Fibroblast of skin of left biceps (primary cell): ENCODE data around the gene UBL7.

Source experiments
- DNase-seq, 2 experiments: peaks; one replicate each; pipeline ENCODE4 v3.0.0-alpha.2; 2013; ENCODE audit warnings: low read depth in 2 of 2

Gene UBL7

DNA sequence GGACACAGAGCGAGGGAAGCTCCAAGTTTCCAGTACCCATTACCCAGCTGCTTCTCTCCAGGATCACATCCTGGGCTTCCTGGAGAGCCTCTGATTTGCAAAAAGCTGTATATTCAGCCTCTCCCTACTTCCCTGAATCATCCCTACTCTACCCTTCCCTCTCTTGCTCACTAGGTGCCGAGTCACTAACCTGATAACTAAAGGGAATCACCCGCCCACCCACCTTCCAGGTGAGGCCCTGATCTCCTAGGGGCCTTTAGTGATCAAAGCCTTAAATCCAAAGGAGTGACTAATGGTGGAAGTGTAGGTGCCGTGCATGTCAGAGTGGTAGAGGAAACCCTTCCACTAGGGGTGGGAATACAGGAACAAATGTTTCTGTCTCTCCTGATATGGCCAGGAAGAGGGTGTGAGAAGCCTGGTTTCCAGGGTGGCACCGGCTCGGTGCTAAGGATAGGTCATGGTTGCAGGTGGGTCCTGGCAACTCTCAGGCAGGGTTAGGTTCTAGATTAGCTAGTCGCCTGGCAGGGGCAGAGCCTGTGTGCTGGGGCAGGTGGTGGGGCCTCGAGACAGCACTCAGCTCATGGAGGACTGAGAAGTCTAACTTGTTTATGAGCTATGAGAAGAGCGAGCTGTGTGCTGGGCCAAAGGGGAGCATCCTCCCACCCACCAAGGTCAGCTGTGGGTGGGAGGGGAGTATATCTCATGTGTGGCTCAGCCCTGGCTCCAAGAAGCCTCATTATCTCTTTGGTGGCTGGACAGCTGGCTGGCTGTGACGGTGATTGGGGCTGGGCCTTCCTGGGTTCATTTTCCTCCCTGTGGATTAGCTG lies 37.3 kb downstream of the UBL7 start:
- no peak for DNase-seq

GRCh38 chr15:74422652-74423430 lies 38.1 kb downstream of the UBL7 start:
- no peak for DNase-seq

DNA sequence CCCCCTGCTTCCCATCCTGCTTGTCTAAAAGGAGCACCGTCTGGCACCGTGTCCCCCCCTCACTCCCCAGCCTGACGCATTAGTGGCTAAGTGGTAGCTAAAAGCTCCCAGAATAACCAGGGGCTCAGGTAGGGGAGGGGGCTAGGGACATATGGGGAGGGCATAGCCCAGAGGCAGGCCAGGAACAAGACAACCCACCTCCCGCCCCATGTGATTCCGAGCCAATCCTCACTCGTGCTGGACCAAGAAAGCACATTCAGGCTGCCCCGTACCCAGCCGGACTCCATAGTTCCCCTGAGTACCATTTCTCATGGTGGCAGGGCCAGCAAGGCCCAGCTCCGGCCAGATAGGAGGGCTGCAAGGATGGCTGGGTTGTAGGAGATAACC lies 38.7 kb downstream of the UBL7 start:
- DNase-seq, result no peak

GRCh38 chr15:74421302-74422245 lies 39.4 kb downstream of the UBL7 start:
- no peak for DNase-seq

GRCh38 chr15:74420193-74420905 lies 40.6 kb downstream of the UBL7 start:
- no peak for DNase-seq

DNA sequence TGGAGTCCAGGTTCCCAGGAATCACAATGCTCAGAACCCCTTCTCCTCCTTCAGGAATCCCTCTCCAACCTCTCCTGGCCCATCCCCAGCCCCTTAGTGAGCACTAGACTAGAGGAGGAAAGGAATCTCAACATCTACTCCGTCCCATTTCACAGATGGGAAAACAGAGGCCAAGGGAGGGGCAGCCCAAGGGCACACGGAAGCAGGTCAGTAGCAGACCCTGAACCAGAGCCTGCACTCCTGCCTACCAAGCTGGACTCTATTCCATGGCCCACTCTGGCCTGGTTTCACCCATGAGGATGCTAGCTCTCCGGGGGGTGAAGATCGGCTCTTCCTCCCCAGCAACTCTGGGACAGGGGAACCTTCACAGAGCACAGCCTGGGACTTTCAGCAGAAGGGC lies 41.5 kb downstream of the UBL7 start:
- DNase-seq, result no peak

- no peak for DNase-seq
Measured at GRCh38 chr15:74418575-74419338, 42.2 kb downstream of the UBL7 start.

DNA sequence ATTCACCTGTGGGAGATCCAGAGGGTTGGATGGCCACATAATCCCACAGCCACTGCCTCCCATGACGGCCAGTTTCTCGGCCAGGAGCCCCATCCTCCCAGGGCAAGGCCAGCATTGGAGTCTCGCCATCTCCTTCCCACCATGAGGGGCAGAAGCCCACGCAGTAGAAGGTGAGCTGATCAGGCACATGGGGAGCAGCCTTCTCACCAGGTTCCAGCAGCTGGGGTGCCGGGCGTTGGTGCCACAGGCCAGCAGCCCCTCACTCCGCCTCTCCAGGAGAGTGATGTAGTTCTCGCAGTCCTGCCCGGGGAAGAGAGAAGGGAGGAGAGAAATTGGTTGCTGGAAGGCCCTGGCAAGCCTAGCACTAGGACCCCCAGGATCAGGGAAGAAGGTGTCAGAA lies 43.3 kb downstream of the UBL7 start:
- DNase-seq, result no peak

GRCh38 chr15:74417225-74417624 lies 43.7 kb downstream of the UBL7 start:
- DNase-seq, result no peak

DNA sequence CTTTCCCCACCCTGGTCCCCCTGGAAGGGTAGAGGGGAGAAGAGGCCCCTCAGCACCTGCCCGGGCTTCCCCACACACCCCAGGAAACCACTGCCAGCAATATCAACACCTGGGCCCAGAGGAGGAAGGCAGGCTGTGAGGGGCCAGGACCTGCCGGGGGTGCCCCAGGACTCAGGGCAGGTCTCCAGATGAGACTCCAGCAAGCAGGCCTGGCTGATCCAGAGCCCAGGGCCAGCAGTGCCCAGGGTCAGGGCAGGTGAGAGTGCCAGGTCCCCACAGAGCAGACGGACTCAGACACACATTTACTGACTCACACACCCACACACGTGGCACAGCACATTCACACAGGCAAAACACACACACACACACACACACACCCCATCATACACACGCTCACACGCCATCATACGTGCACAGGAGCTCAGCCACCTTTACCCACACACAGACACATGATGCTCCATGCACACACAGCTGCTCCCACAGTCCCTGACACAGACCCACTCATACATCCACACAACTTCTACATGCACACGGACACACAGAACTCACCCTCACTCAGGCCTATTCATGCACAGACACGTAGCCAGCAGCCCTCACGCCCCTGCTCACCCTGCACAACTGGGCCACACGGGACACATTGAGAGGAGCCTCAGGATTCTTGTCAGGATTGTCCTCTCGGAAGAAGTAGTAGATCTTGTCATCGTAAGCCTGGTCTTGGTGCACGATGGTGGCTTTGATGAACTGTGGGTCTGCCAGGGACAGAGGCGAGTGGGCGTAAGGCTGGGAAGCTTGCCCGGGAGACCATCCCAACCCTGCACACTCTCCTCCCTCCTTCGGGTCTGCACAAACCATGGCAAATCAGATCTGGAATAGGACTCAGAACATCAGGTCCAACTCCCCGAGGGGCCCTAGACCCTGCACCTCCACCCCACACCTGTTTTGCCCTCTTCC lies 44.7 kb downstream of the UBL7 start:
- DNase-seq, result no peak

DNA sequence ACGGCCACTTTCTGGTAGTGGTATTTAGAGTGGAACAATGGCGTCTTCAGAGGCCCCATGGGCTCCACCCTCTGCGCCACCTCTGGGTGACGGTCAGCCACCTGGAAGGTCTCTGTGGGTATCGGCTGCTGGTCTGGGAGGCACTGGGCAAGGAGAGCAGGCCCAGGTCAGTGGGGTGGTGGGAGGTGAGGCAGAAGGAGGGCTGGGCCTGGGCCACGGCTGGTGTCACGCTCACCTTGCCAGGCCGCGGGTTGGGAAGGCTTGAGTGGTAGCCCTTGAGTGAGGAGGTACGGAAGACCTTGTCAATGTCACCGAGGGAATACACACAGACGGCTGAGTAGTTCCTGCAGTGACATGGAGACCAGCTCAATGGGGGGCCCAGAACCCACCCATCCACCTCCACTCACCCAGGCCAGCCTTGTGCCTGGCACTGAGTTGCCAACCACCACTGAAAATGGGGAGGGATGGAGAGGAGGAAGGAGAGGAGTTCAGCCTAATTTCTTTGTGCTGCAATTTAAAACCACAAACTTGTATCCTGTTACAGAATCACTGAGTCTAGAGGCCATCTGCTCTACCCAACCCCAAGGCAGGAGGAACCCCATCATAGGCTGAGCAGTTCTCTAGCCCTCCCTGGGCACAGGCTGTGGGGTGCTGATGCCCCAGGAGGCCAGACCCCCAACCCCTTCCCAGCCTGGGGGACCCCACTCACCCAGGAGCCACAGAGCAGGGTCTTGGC lies 46.2 kb downstream of the UBL7 start:
- no peak for DNase-seq

GRCh38 chr15:74414081-74414580 lies 46.8 kb downstream of the UBL7 start:
- no peak for DNase-seq

DNA sequence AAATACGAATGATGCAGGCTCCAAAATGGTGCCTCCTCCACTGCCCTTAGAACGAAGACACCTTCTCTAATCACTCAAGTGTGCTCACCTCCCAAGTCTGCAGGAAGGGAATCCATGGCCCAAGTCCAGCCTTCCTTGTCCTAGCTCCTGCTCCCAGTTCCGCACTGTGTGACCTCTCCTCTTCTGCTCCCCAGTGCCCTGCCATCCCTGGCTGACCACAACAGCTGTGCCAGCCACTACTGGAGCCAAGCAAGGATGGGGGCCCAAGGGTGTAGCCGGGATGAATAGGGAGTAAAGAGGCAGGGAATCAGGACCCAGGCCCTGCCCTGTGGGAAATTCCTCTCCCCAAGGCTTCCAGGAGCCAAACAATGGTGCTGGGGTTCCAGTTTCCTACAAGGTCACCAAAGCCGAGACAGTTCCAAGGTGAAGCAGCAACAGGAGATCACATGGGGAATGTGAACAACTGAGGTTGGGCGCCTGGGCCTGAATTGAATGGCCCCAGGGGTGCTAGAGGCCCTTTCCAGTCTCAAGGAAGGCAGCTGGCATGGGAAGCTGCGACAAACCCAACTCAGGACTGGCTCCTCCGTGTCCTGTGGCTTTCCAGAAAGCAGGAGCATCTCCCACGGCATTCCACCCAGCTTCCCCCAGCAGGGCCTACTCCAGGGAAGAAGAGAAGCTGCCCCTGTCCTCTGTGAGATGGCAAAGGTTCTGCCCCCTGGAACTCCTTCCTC lies 47.4 kb downstream of the UBL7 start:
- DNase-seq, result no peak

DNA sequence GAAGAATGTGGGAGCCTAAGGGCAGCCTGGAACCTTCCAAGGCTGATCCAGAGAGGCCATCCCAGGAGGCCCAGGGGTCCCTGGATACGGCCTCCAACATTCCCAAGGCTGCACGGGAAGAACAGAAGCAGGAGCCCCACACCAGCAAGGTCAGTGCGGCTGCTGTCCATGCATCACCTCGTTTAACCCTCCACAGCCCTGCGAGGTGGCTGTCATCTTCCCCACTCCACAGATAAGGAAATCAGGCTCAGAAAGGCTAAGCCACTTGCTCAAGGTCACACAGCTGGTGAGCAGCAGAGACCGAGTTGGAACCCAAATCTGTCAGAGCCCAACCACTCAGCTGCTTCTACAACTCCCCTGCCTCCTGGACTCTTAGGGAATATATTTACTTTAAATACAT lies 48.8 kb downstream of the UBL7 start:
- DNase-seq, result no peak

DNA sequence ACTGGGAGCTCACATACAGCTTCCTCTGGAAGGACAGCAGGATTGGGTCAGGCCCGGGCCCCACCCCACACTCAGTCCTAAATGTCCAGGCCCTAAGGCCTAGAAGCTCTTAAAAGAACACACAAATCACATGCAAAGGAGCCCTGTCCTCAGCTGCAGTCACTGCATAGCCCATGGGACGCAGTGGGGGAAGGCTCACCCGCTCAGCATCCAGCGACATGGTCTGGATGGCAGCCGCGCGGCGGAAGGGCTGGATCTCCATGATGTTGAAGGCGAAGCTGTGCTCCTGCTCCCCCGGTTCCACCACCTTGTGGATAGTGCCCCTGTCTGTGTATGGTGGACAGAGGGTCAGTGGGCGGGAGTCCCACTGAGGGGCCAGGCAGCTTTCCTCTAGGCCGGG lies 49.3 kb downstream of the UBL7 start:
- DNase-seq, result no peak

GRCh38 chr15:74410502-74410901 lies 50.5 kb downstream of the UBL7 start:
- no peak for DNase-seq

DNA sequence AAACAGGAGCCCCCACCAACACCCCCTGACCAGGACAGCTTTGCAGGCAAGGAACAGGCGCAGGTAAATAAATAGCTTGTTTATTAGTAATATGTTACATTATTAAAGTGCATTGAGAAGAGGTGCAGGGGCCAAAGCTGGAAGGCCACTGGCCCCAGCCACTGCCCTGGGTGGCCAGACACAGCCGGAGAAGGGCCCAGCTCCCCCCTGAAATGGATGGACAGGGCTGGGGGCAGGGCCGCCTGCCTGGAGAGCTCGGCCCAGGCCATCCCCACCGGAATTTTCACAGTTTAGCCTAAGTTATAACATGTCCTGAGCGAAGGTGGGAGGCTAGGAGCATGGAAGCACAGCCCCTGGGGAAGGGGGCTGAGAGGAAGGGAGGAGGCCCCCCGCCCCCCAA lies 51.7 kb downstream of the UBL7 start:
- no peak for DNase-seq

- DNase-seq, result no peak
Measured at GRCh38 chr15:74408815-74409214, 52.1 kb downstream of the UBL7 start.
